ENCODE data around the gene POP5.
"Not testable (repeated sequence)": the region's sequence is repeated elsewhere in the genome, so short reads cannot be mapped to it uniquely, and the experiment has no call there.

Gene POP5, protein sequence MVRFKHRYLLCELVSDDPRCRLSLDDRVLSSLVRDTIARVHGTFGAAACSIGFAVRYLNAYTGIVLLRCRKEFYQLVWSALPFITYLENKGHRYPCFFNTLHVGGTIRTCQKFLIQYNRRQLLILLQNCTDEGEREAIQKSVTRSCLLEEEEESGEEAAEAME

DNA sequence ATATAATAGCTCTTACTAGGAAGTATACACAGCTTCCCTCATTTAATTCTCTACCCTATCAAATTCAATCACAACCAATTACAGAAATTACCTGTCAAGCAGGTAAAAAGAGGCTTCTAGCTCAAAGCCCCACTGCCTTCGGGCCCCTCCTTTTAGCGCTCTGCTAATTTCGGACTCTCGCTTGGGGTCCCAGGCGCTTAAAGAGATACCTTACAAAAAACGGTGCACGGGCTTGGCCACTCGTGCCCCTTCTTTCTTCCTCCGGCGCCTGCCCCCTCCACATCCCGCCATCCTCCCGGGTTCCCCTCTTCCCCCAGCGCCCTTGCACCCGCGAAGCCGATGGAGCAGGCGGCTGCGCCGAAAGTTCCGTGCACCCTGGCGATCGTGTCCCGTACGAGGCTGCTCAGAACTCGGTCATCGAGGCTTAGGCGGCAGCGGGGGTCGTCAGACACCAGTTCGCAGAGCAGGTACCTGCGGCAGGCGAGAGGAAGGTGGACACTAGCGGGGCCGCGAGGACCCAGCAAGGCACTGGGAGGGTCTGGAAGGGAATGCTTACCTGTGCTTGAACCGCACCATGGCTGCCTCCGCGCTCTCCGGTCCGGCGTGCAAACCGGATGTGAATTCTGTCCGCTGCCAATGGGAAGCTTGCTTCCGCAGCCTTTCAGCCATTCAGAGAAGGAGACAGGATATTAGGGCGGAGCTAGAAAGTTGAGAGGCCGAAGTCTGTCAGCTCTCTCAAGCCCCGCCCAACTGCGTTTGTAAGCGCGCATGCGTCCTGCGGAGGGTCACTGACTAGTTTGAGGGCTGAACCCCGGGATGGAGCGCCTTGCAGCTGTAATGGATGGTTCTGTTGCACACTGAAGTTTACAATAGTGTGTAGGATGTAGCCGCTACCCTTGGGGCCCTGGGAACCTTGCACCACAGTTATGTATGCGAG is at the start of gene POP5:
POP5 (minus strand) TSS at position 616 of the 937 bp plus-strand sequence; CDS start at position 576, 40 bp downstream.
- DNase-seq (ENCODE audit: low spot score), result peak; percentile 99

DNA sequence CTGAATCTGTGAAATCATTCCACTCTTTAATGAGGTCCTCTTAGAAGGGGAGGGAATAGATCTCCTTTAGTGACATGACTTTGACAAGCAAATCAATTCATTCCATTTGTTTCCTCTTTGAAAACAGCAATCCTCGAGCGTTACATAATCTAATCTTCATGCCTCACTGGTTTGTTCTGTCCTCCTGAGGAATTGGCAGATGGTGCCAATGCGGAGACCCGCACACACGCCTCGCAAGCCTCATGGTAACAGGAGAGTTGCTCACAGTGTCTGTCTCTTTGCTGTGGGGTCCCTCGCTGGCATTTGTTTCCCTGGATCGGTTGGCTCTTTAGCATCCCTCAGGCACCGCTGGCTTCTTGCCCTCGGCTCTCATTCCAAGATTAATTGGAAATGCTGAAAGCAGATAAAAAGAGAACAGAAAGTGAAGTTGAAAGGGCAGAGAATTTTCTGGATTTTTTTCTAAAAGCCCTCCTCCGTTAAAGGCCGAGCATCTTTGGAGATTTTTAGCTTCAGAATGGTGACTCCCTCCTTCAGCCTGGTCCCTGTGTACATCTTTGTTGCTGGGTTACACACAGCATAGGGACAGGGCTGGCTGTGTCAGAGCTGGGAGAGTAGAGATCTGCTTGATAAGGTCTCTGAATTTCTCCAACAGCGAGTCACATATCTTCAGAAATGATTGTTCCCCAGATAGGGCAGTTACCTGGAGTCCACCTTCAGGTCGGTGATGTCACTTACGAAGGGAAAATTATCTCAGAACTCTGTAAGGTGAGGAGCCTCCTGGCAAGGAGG is 49.1 kb upstream of the POP5 start:
- no peak for DNase-seq (ENCODE audit: low spot score)

DNA sequence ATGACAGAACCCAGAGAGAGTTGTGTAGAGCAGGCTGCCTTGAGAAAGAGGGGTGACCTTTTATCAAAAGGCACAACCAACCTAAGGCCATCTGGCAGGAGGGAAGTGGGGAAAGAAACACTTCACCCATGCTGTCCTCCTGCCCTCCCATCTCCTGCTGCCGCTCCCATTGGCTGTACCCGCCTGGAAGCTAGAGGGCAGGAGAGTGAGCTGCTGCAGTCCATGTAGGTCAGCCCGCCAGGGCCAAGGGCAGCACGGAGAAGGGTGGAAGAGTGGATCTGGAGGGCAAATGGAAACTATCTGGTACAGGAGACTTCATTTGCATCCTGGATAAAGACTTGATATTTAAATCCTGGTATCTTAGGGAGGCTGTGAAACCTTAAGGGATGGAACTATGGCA is 47.7 kb upstream of the POP5 start:
- no peak for DNase-seq (ENCODE audit: low spot score)

DNA sequence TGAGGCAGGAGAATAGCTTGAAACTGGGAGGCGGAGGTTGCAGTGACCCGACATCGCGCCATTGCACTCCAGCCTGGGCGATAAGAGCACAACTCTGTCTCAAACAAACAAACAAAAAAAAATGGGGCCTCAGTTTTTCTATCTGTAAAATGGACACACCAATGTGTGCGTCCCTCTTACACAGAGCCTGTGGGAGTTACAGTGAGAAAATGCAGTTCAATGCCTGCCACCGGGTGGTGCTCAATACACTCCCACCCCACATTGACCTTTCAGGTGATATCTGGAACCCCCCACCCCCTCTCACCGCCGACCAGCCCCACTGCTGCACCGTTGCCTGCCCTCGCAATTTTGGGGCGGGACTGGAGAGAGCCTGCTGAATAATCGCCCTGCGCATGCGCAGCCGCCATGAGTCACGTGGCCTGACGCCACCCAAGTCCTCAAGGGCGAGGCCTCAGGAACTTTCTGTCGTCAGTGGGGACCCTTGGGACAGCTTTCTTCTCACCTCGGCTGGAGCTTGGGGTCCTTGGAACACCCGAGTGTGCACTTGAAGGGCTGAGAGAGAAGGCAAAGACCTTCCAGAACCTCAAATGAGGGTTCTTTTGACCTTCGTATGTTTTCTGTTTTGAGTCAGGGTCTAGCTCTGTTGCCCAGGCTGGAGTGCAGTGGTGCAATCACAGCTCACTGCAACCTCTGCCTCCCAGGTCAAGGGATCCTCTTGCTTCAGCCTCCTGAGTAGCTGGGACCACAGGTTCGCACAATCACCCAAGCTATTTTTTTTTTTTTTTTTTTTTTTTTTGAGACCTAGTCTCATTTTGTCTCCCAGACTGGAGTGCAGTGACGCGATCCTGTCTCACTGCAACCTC is 44.6 kb upstream of the POP5 start:
- DNase-seq (ENCODE audit: low spot score), result no peak

DNA sequence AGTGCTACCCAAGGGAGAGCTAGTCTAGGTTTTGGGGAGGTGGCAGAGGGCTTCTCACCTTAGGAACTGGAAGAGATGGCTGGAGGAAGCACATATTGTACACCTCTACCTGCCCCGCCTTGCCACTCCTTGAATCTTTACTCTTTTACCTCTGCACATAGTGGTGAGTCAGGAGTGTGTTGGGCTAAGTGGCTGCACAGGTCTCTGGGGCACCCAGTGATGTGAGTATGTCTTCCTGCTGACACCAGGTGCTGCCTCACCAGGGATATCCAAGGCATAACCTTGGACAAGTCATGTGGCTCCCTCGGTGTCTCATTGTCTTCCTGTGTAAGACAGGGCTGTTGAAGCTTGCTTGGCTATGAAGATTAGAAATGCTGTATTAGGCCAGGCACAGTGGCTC is 39.4 kb upstream of the POP5 start:
- DNase-seq (ENCODE audit: low spot score), result no peak

DNA sequence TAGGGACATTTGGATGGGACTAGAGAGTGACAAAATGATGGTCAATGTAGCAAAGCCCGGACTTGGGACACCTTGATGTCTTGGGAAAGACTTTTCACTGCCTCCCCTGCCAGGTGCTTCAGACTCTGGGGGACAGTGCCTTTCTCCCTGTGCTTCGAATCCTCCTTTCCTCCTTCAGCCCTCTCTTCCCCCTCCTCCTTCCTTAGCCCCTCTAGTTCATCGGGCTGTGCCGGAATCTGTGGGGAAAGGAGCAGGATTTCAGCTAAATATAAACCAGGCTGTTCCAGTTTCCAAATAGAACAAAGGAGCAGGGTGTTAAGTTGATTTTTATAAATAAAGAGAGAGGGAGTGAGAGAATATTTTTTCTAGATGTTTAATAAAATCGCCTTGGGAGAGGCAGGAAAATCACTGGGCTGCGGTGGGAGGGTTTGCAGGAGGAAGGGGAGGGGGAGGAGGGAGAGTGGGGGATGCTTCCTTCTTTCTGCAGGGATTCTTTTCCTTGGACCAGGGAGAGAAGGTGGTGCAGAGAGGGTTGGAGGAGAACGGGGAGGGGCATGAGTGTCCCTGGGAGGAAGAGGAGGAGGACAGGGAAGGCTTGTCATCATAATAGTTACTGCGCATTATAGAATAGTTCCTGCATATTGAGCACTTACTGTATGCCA is 37.9 kb upstream of the POP5 start:
- DNase-seq (ENCODE audit: low spot score), result no peak

DNA sequence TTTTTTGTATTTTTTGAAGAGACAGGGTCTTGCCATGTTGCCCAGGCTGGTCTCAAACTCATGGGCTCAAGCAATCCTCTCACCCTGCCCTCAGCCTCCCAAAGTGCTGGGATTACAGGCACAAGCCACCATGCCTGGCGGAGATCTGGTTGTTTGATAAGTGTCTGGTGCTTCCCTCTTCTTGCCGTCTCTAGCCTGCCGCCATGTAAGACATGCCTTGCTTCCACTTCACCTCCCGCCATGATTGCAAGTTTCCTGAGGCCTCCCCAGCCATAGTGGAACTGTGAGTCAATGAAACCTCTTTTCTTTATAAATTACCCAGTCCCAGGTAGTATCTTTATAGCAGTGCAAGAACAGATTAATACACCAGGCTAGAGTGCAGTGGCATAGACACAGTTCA is 36.6 kb upstream of the POP5 start:
- DNase-seq (ENCODE audit: low spot score), result not testable (repeated sequence)

DNA sequence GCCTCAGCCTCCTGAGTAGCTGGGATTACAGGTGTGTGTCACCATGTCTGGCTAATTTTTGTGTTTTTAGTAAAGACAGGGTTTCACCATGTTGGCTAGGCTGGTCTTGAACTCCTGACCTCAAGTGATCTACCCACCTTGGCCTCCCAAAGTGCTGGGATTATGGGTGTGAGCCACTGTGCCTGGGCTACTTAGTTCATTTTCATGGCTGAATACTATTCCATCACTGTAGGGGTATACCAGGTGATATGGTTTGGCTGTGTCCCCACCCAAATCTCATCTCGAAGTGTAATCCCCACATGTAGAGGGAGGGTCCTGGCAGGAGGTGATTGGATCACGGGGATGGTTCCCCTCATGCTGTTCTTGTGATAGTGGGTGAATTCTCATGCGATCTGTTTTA is 36.0 kb upstream of the POP5 start:
- DNase-seq (ENCODE audit: low spot score), result not testable (repeated sequence)

DNA sequence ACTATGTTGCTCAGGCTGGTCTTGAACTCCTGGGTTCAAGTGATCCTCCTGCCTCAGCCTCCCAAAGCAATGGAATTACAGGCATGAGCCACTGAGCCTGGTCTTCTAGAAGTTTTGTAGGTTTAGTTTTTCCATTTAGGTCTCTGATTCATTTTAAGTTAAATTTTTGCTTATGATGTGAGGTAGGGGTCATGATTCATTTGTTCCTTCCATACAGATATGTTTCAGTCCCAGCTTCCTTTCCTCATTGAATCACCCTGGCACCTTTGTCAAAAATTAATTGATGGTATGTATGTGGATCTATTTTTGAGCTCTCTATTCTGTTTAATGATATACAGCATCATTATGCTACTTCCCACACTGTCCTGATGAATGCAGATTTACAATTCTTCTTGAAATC is 33.6 kb upstream of the POP5 start:
- no peak for DNase-seq (ENCODE audit: low spot score)

DNA sequence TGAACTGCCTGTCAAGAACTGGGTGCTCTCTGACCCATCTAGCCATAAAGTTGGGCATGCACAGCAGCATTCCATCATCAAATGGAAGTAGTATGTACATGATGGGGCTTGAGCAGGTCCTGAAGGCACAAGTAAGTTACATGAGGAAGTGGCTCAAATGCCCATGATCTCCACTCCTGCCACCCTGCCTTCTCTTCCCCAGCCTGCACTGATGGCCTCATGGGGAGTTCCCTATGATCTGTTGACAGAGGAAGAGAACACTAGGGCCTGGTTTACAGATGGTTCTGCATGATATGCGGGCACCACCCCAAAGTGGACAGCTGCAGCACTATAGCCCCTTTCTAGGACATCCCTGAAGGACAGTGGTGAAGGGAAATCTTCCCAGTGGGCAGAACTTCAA is 30.3 kb upstream of the POP5 start:
- DNase-seq (ENCODE audit: low spot score), result not testable (repeated sequence)

DNA sequence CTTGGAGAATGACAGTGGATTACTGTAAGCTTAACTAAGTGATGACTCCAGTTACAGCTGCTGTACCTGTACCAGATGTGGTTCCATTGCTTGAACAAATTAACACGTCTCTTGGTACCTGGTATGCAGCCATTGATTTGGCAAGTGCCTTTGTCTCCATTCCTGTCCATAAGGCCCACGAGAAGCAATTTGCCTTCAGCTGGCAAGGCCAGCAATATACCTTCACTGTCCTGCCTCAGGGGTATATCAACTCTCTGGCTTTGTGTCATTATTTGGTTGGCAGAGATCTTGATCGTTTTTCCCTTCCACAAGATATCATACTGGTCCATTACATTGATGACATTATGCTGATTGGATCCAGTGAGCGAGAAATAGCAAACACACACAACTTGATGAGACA is 29.4 kb upstream of the POP5 start:
- DNase-seq (ENCODE audit: low spot score), result no peak

DNA sequence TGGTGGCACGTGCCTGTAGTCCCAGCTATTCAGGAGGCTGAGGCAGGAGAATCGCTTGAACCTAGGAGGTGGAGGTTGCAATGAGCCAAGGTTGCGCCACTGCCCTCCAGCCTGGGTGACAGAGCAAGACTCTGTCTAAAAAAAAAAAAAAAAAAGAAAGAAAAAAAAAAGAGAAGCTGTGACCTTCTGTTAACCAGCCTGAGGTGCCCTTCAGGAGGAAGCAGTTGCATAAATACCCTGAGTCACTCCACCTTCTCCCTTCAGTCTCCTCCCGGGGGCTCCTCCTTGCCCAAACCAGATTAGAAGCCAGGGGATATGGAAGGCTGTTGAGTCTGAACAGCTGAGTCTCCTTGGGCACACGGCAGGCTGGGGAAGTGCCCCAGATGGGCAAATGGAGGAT is 21.2 kb upstream of the POP5 start:
- not testable (repeated sequence) for DNase-seq (ENCODE audit: low spot score)

DNA sequence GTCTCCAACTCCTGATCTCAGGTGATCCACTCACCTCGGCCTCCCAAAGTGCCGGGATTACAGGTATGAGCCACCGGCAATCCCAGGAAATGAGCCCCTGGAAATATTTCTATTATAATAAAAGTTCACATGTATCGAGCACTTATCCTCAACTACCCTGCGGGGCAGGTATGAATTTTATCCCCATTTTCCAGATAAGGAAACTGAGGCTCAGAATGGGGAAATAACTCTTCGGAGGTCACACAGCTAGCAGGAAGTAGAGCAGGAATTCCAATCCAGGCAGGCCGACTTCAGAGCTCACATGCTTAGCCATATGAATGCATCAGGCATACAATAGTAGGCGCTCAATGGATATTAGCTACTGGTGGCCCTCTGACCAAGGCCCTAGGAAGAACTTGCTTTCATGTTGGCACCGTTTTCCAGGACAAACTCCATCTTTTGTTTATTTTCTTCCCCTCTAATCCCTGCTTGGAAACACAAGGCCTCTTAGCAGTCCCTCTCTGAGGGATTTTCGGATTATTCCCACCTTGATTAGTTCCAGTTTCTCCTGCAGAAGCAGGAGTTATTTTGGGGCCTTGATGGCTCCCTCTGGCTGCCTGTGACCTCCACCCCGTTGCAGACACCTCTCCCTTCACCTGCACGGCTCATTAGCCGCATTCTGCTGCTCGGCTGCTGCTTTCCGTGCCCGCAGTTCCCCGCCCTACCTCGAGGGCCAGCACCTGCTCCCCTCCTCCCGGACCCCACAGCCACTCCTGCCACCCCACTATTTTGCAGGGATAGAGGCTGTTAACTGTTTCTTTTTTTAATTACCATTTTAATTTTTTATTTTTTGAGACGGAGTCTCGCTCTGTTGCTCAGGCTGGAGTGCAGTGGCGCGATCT is 18.7 kb upstream of the POP5 start:
- DNase-seq (ENCODE audit: low spot score), result no peak

DNA sequence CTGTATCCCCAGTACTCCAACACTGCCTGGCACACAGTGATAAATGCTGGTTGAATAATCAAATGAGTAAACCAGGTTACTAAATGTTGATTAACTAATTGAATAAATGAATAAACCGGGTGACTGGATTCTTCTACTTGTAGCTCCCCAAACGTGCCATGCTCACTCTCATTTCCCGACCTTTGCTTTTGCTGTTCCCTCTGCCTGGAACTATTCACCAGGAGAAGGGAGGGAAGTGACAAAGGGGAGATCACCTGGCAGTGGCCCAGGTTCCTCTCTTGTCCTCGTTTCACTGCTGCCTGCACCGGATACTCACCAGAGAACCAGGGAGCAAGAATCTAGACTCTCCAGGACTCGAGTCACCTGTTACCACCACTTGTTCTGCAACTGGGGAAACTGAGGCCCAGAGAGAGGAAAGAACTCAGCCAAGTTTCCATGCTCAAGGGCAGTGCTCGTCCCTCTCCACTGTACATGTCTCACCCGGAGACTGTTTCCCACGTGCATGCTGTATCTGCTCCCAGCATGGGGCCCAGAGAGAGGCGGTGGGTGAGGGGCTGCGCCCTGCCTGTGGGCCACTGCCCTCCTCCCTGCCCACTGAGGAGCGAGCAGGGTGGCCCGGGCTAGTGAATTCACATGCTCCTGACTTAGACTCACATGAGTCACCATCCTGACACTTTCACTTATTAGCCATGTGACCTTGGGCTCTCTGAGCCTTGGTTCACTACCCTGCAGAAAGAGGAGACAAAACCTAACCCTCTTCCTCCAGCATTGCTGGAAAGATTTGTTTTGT is 17.7 kb upstream of the POP5 start:
- no peak for DNase-seq (ENCODE audit: low spot score)

DNA sequence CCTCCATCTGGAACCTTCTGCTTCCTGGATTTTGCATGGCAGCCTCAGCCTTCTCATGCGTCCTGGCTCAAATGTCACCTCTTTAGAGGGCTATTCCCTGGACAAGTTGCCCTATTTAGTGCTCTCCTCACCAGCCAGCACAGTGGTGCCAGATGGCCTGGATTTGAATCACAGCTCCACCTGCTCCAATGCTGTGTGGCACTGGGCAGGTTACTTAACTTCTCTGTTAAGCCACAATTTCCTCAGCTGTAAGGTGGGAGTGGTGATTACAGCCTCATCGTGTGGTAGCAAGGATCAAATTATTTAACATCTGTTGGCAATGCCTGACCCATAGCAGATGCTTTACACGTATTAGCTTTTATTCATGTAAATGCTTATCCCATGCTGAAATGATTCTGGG is 16.7 kb upstream of the POP5 start:
- no peak for DNase-seq (ENCODE audit: low spot score)

DNA sequence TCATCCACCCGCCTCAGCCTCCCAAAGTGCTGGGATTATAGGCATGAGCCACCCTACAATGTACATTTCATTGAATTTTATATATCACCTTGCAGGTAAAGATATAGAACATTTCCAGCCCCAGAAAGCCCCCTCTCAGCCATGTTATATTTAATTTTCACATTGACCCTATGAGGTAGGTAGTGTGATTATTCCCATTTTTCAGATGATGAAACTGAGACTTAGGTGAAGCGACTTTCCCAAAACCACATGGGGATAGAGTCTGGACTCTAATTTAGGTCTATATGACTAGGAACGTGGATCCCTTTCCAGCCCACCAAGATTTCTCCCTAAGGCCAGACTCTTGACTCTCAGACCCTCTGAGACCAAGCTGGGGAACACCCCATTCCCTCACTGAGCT is 15.7 kb upstream of the POP5 start:
- DNase-seq (ENCODE audit: low spot score), result no peak

DNA sequence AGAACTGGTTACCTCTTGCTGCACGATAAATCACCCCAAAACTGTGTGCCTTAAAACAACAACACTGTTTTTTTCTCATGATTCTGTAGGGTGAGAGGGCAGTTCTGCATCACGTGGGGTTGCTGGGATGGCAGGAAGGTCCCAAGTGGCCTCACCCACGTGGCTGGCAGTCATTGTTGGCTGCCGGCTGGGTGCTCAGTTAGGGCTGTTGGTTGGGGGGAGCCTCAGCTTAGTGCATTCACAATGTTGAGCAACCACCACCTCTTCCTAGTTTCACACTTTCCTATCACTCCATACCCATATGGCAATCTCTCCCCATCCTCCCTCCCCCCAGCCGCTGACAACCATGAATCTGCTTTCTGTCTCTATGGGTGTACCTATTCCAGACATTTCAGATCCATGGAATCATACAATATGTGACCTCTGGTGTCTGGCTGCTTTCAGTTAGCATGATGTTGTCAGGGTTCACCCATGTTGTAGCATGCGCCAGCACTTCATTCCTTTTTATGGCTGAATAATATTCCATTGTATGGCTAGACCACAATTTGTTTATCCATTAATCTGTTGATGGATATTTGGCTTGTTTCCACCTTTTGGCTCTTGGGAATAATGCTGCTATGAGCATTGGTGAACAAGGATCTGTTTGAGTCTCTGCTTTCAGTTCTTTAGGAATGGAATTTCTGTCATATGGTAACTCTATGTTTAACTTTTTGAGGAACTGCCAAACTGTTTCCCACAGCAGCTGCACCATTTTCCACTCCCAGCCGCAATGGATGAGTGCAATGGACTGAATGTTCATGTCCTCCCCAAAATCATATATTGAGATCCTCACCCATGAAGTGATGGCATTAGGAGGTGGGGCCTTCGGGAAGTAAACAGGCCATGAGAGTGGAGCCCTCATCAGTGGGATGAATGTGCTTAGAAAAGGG is 11.2 kb upstream of the POP5 start:
- no peak for DNase-seq (ENCODE audit: low spot score)

DNA sequence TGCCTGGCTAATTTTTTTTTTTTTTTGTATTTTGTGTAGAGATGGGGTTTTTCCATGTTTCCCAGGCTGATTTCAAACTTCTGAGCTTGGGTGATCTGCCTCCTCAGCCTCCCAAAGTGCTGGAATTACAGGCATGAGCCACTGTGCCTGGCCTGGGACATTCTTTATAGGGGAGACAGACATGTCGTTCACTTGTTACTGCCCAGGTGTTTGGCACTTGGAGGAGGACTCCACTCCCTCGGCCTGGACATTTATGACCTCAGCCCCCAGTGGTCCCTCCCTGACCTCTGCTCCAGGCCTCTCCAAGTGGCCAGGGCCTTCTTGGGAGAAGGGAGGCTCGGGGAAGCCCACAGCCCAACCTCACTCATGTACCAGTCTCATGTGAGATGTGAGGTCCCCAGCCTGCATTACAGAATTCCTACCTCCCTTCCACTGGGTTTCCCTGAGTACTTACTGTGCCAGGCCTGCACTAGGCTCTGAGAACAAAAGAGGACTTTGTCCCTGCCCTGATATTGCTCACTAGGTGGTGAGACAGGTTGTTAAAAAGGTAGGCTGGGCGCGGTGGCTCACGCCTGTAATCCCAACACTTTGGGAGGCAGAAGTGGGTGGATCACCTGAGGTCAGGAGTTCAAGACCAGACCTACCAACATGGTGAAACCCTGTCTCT is 9.7 kb upstream of the POP5 start:
- DNase-seq (ENCODE audit: low spot score), result no peak
